A673 (cell line): Measurements from ENCODE around the gene ZNF319. TPM values are rescaled to one million over a fixed set of nuclear protein-coding genes. Genes with fewer than 3 reads are reported as not detected.

ENCODE experiments used
- BruUV-seq: library from RNA; stranded (reverse); fragments of 400-500 nt; replicated peaks from 2 replicates; lab custom pipeline; 2021; lab: Mats Ljungman, UMichigan
- CTCF ChIA-PET: fragments of 300-600 bp; sonication (Branson Sonifier 250); formaldehyde crosslinking; loops from one replicate; lab custom pipeline; 2022; ENCODE audit warnings: antibody characterized with exemption; lab: Charles Lee
- POLR2A ChIA-PET: fragments of 300-600 bp; sonication (Branson Sonifier 250); formaldehyde crosslinking; loops from one replicate; lab custom pipeline; 2022; ENCODE audit warnings: antibody characterized with exemption; ENCODE audit not compliant: low non-redundant PET; lab: Charles Lee
- DNase-seq: peaks from one replicate; pipeline ENCODE4 v3.0.0-alpha.2; 2015; ENCODE audit warnings: low spot score
- H3K27ac ChIP-seq: fragments of 200-600 bp; sonication (generic); 2 replicates; pipeline ENCODE4 v1.5.1; 2016; ENCODE audit warnings: mixed run types, low read depth, mild to moderate bottlenecking, mixed read lengths, antibody characterized with exemption, low read length; ENCODE audit not compliant: poor library complexity, severe bottlenecking
- H3K27me3 ChIP-seq: fragments of 200-600 bp; sonication (generic); replicated peaks from 2 replicates; pipeline ENCODE4 v1.6.1; 2017; ENCODE audit warnings: mixed run types, low read depth, mild to moderate bottlenecking, mixed read lengths, antibody characterized with exemption, low read length; ENCODE audit not compliant: insufficient read depth, poor library complexity
- H3K36me3 ChIP-seq: fragments of 200-600 bp; sonication (generic); 2 replicates; pipeline ENCODE4 v1.6.1; 2016; ENCODE audit warnings: mixed run types, mild to moderate bottlenecking, mixed read lengths, antibody characterized with exemption, low read length; ENCODE audit not compliant: insufficient read depth, poor library complexity, severe bottlenecking
- H3K4me1 ChIP-seq: fragments of 200-600 bp; sonication (generic); 2 replicates; pipeline ENCODE4 v1.6.1; 2017; ENCODE audit warnings: mixed run types, mild to moderate bottlenecking, mixed read lengths, antibody characterized with exemption, low read length; ENCODE audit not compliant: insufficient read depth, poor library complexity, severe bottlenecking
- H3K4me3 ChIP-seq: fragments of 200-600 bp; sonication (generic); 2 replicates; pipeline ENCODE4 v1.5.1; 2016; ENCODE audit warnings: low read depth, mixed run types, mild to moderate bottlenecking, mixed read lengths, low read length; ENCODE audit not compliant: poor library complexity, severe bottlenecking
- H3K9me3 ChIP-seq: fragments of 200-600 bp; sonication (generic); 2 replicates; pipeline ENCODE4 v1.6.1; 2016; ENCODE audit warnings: mixed run types, low read depth, mild to moderate bottlenecking, mixed read lengths, antibody characterized with exemption, low read length; ENCODE audit not compliant: poor library complexity, severe bottlenecking
- EZH2 ChIP-seq: fragments of 200-600 bp; sonication (generic); IDR thresholded peaks from 2 replicates; pipeline ENCODE4 v1.6.1; 2017; ENCODE audit warnings: borderline replicate concordance, low read depth, mild to moderate bottlenecking, mixed read lengths, antibody characterized with exemption, low read length; ENCODE audit not compliant: poor library complexity, severe bottlenecking
- intact Hi-C: fragments of 100-400 bp; cut with micrococcal nuclease; formaldehyde crosslinking; loops from one replicate; pipeline ENCODE4 v1.10.0; 2022; ENCODE audit not compliant: unreplicated experiment
- total RNA-seq: library from RNA; stranded (reverse); gene quantifications from 2 replicates; pipeline ENCODE4 v1.2.3, GENCODE V29; 2021
- TF ChIP-seq, protein P1 (sequence below): fragments of 300-800, 200-600 bp; sonication (generic); conservative IDR thresholded peaks from 2 replicates; pipeline ENCODE4 v1.5.1; 2017; ENCODE audit warnings: low read depth, mild to moderate bottlenecking, antibody characterized with exemption, low read length, moderate library complexity, mixed read lengths

ZNF319 gene
- total RNA-seq, 1 experiment from 2014 or later, result 12.9 TPM

GRCh38 chr16:57964157-57964700, 36.2 kb downstream of the ZNF319 start:
- CTCF ChIA-PET, result no interaction called here

GRCh38 chr16:57962756-57963155, 37.7 kb downstream of the ZNF319 start:
- no peaks in the 10 kb centered on the region for H3K4me1 ChIP-seq
- H3K36me3 ChIP-seq, result no peaks in the 10 kb centered on the region
- H3K4me3 ChIP-seq, result no peak overlapping the region
- ChIA-PET POLR2A (no interaction called here), CTCF (no interaction called here)
- no TSS peak for BruUV-seq
- no peak overlapping the region for H3K27ac ChIP-seq
- no peaks in the 10 kb centered on the region for H3K27me3 ChIP-seq
- TF ChIP-seq, protein P1, sequence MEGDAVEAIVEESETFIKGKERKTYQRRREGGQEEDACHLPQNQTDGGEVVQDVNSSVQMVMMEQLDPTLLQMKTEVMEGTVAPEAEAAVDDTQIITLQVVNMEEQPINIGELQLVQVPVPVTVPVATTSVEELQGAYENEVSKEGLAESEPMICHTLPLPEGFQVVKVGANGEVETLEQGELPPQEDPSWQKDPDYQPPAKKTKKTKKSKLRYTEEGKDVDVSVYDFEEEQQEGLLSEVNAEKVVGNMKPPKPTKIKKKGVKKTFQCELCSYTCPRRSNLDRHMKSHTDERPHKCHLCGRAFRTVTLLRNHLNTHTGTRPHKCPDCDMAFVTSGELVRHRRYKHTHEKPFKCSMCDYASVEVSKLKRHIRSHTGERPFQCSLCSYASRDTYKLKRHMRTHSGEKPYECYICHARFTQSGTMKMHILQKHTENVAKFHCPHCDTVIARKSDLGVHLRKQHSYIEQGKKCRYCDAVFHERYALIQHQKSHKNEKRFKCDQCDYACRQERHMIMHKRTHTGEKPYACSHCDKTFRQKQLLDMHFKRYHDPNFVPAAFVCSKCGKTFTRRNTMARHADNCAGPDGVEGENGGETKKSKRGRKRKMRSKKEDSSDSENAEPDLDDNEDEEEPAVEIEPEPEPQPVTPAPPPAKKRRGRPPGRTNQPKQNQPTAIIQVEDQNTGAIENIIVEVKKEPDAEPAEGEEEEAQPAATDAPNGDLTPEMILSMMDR, result no peak
- no peak for TF ChIP-seq EZH2
- intact Hi-C loops, result no loop called here
- DNase-seq, result no peak
- no peaks in the 10 kb centered on the region for H3K9me3 ChIP-seq

More at GRCh38 chr16:57964157-57964700, 36.2 kb downstream of the ZNF319 start:
- H3K4me3 ChIP-seq, result no peak overlapping the region
- BruUV-seq, result no TSS peak
- H3K9me3 ChIP-seq, result no peaks in the 10 kb centered on the region
- H3K27ac ChIP-seq, result no peak overlapping the region
- POLR2A ChIA-PET, result no interaction called here
- no peak for DNase-seq
- H3K36me3 ChIP-seq, result no peaks in the 10 kb centered on the region
- no peak for TF ChIP-seq EZH2
- TF ChIP-seq, protein P1, result no peak
- H3K4me1 ChIP-seq, result no peaks in the 10 kb centered on the region
- intact Hi-C loops, result no loop called here
- H3K27me3 ChIP-seq, result no peaks in the 10 kb centered on the region

- DNase-seq, result no peak
- Histone ChIP-seq H3K27me3 (no peaks in the 10 kb centered on the region), H3K27ac (no peak overlapping the region), H3K4me3 (no peak overlapping the region), H3K4me1 (no peaks in the 10 kb centered on the region), H3K36me3 (no peaks in the 10 kb centered on the region), H3K9me3 (no peaks in the 10 kb centered on the region)
- TF ChIP-seq, protein P1, result no peak
- no peak for TF ChIP-seq EZH2
- no TSS peak for BruUV-seq
- ChIA-PET POLR2A (no interaction called here), CTCF (no interaction called here)
- intact Hi-C loops, result no loop called here
These were observed 38.4 kb downstream of the ZNF319 start for GRCh38 chr16:57962046-57962445.
